Uterus (tissue), 2 donors: ENCODE measurements around the gene RNASE8.

Source experiments
- CTCF ChIP-seq, 4 experiments: fragments of 200-600 bp in 2 of 4; fragments of 450-650 bp in 2 of 4; sonication (generic) in 2 of 4; IDR thresholded peaks; one replicate each; pipeline ENCODE4 v1.5.1; 2016 to 2019; ENCODE audit warnings: antibody characterized with exemption in 4 of 4, mild to moderate bottlenecking in 2 of 4, moderate library complexity in 1 of 4
- POLR2A ChIP-seq, 2 donors: fragments of 450-650 bp; IDR thresholded peaks; one replicate each; pipeline ENCODE4 v1.6.1; 2016; ENCODE audit warnings: antibody characterized with exemption in 2 of 2, mild to moderate bottlenecking in 1 of 2, moderate library complexity in 1 of 2

GRCh38 chr14:21040370-21040925 is 17.2 kb upstream of the RNASE8 start:
- no peak for TF ChIP-seq CTCF (IDR thresholded peaks at IDR 0.05)
- no peak for TF ChIP-seq POLR2A (IDR thresholded peaks at IDR 0.05)
